GM10266 (cell line): Measurements from ENCODE around the gene CCDC66.
A peak's percentile ranks its signal among the peaks of the same experiment; 100 is the strongest.

Source experiments
- DNase-seq: peaks from one replicate; pipeline ENCODE4 v3.0.0; 2012; ENCODE audit errors: extremely low spot score
- CTCF ChIP-seq: IDR thresholded peaks from 2 replicates; pipeline ENCODE4 v1.5.1; 2012; ENCODE audit warnings: mild to moderate bottlenecking, low read depth; ENCODE audit not compliant: control insufficient read depth, insufficient read depth; ENCODE audit errors: missing control alignments

The CCDC66 gene

GRCh38 chr3:56556908-56557830, at the start of gene CCDC66:
CCDC66 (plus strand) TSS chr3:56557175; CDS start chr3:56557243, 68 bp downstream.
- TF ChIP-seq CTCF = peak; percentile 79
- peak; percentile 91 for DNase-seq

GRCh38 chr3:56519641-56520040, 37.3 kb upstream of the CCDC66 start:
- DNase-seq = no peak
- TF ChIP-seq CTCF = no peak

GRCh38 chr3:56522374-56522773, 34.6 kb upstream of the CCDC66 start:
- no peak for TF ChIP-seq CTCF
- DNase-seq = no peak

GRCh38 chr3:56525291-56525690, 31.7 kb upstream of the CCDC66 start:
- no peak for DNase-seq
- TF ChIP-seq CTCF = no peak

DNA sequence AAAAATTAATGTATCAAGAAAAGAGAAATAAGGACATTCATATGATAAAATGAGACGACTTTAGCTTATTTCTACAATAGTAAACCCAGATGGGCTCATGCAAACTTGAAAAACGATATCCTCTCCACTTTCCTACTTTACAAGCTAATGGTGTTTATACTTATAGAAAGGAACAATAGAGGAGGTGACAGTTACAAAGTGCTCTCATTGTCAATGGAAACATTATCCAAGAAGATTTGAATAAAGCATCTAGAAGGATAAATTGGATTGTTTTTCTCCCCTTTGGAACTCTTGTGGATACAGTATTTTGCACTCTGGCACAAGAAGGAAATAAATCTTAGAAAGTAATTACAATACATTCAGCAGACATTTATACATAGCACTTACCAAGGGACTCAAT, 20.2 kb upstream of the CCDC66 start:
- no peak for DNase-seq
- no peak for TF ChIP-seq CTCF

DNA sequence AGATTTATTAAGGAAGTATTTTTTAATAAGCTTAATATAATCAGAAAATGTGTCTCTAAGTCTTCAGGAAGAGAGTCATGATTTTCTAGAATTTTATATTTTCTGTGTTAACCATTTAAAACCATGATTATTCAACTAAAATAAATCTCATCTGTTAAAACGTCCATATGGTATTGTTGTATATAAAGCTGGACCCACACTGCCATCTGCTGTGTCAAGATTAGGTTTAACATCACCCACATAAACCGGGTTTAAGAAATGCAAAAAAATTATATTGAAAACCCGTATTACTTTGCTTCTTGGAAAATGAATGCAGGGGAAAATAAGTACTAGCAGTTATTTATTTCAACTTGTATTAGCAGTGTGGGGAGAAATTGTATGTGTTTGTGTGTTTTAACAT, 9.5 kb upstream of the CCDC66 start:
- no peak for DNase-seq
- TF ChIP-seq CTCF = no peak

- no peak for TF ChIP-seq CTCF
- no peak for DNase-seq
Measured at GRCh38 chr3:56557831-56558170, 826 bp downstream of the CCDC66 start.
